CD4-positive, alpha-beta T cell treated with Interleukin-12 subunit alpha and Interleukin-12 subunit beta, for 1 hour (primary cell): ENCODE data around the gene ACAA2.
"Not testable (repeated sequence)": the region's sequence is repeated elsewhere in the genome, so short reads cannot be mapped to it uniquely, and the experiment has no call there.

Source experiments
- DNase-seq: peaks from one replicate; pipeline ENCODE4 v3.0.0-alpha.2; 2020

The ACAA2 gene

DNA sequence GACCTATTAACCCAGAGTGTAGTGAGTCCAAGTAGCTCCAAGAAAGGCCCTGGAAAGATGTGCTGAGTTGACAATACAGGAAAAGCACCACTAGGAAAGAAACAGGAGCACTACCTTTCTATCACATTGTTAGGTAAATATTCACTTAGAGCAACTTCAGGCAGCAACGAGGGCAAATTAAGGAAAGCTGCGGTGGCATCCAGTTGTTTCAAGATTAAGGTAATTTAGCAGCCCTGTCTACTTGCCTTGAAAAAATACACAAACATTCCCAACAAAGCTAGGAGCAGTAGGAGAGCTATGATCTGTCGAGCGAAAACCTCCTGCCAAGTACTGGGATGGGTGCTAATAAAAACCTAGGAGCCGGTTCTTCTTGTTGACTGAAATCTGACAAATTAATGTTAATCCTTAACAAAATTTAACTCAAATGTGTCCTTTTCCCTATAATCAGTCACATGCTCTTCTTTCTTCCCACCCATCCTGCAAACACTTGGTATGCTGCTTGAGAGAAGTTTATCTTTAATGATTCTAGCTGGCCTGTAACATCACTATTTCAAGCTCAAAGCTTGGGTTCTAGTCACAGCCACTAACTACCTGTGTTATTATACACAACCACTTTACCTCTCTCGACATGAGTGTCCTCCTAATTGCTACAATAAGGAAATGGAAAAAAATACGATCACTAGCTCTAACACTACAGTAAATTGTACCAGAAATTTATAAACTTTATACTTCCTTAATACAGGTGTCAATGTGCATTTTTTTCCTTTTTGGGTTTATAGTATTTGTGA, 2.0 kb downstream of the ACAA2 start:
- no peak for DNase-seq

GRCh38 chr18:49808553-49809191, 4.7 kb downstream of the ACAA2 start:
- not testable (repeated sequence) for DNase-seq

GRCh38 chr18:49804096-49804495, 9.2 kb downstream of the ACAA2 start:
- DNase-seq = no peak

DNA sequence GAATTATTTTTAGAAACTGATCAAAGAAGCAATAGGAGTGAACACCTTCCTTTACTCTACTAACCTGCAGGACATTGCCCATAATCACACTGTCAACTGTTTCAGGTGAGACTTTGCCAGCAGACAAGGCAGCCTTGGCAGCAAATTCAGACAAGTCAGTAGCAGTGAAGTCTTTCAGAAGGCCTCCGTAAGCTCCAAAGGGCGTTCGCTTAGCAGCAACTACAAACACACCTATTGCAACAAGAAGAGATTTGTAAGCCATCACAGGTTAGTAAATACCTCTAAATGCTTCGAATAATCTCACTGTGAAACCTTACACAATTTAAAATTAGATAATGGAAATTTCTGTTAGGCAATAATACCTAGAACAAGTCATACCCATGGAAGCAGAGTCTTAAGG, 10.7 kb downstream of the ACAA2 start:
- DNase-seq = no peak

DNA sequence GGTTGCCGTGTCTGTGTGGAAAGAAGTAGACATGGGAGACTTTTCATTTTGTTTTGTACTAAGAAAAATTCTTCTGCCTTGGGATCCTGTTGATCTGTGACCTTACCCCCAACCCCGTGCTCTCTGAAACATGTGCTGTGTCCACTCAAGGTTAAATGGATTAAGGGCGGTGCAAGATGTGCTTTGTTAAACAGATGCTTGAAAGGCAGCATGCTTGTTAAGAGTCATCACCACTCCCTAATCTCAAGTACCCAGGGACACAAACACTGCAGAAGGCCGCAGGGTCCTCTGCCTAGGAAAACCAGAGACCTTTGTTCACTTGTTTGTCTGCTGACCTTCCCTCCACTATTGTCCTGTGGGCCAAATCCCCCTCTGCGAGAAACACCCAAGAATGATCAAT, 12.8 kb downstream of the ACAA2 start:
- not testable (repeated sequence) for DNase-seq

DNA sequence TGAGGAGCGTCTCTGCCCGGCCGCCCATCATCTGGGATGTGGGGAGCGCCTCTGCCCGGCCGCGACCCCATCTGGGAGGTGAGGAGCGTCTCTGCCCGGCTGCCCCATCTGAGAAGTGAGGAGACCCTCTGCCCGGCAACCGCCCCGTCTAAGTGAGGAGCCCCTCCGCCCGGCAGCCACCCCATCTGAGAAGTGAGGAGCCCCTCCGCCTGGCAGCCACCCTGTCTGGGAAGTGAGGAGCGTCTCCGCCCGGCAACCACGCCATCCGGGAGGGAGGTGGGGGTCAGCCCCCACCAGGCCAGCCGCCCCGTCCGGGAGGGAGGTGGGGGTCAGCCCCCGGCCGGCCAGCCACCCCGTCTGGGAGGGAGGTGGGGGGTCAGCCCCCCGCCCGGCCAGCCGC, 13.5 kb downstream of the ACAA2 start:
- not testable (repeated sequence) for DNase-seq

- DNase-seq = no peak
These were observed 15.3 kb downstream of the ACAA2 start for GRCh38 chr18:49798001-49798400.

GRCh38 chr18:49795612-49796552, 17.5 kb downstream of the ACAA2 start:
- no peak for DNase-seq

GRCh38 chr18:49794743-49795142, 18.6 kb downstream of the ACAA2 start:
- no peak for DNase-seq

DNA sequence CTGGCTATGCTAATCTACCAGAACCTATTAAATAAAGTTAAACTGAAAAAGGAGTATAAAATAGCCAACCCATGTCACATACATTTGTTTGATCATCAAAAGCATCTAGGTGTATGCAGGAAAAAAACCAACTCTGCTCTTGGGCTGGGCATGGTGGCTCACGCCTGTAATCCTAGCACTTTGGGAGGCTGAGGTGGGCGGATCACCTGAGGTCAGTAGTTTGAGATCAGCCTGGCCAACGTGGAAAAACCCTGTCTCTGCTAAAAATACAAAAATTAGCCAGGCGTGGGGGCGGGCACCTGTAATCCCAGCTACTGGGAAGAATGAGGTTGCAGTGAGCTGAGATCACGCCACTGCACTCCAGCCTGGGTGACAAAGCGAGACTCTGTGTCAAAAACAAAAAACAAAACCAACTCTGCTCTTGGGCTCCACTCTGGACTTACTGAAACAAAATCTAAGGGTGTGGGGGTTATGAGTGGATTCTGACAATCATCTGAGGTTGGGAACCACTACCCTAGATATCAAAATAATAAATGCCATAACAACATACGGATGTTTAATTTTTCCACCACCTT, 23.7 kb downstream of the ACAA2 start:
- not testable (repeated sequence) for DNase-seq

DNA sequence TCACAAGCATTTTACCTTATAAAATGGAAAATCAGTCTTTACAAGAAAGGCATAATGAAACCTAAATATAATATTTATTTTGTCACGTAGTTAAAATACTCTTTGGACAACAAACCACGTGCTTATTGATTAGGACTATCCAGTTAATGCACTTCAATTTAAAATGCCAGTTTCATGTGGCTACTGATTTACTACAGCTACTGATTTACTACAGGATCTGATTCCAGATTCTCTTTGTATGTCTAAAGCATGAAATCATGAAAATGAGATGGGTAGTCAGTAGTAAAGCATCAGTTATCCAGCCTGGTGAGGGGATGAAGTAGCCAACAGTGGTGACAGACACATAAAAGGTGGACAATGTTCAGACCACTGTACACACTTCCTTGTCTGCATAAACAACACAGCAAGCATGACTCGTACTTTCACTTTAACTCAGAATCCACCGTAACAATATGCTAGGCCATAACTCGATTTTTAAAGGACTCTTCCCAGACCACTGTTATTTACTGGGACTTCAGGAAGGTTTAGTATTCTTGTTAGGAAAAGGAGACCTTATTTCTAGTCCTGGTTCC, 24.9 kb downstream of the ACAA2 start:
- peak; percentile 15 for DNase-seq

DNA sequence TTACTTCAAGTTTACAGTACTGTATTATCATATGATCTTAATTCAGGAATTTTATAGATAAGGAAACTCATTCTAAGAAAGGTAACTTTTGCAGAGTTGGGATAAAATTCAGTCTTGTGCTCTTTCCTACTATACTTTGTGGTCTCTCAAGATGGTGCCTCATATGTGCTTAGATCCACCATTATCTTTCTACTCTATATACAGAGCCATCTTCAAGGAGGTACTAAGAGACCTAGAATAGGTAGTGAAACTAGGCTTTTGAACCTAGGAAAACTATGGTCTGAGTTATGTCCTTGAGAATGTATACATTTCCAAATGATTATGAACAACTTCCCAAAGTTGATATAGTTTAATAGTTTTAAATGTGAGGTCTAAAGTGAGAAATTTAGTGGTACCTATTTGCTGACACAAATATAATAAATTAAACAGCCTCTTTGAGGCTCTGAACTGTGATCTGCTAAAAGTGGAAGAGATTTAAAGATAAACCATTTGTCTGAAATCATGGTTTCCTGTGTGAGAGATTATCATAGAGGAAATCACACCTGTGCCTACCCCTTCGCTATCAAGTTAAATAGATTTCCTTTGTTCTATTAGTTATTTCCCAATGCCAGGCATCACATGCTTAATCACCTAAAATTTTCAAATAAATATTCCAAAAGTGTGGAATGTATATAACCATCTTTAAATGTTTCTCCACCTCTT, 27.2 kb downstream of the ACAA2 start:
- peak; percentile 43 for DNase-seq

DNA sequence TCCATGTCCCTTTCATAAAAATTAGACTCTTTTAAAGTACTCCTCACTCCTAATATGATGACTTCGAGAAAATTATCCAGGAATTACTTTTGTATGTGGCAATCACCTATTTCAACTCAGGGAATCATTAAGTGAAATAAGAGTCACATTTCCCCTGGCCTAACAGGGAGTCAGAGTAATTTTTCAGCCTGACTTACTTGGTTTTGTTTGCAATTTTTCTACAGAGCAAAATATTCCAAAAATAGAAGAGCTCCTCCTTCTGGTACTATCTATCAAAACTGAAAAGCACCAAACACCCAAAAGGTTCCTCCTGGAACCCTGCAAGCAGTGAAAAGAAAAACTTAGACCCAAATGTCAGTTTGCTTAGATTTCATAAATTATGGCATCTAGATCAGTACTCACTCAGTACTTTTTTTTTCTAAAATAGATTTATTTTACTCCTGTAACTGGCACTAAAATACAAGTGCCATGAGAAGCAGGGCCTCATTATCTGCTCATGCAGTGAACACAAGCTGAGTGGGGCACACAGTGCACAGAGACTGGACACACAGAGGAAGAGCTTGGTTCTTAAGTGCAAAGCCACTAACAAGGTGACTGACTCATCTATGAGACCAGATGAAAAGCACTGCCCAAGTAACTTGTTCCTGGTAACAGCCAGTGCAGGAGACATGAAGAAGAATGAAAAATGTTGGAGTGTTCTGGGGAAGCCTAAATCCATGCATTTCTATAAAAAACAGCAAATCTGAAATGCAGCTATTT, 28.7 kb downstream of the ACAA2 start:
- DNase-seq = no peak

DNA sequence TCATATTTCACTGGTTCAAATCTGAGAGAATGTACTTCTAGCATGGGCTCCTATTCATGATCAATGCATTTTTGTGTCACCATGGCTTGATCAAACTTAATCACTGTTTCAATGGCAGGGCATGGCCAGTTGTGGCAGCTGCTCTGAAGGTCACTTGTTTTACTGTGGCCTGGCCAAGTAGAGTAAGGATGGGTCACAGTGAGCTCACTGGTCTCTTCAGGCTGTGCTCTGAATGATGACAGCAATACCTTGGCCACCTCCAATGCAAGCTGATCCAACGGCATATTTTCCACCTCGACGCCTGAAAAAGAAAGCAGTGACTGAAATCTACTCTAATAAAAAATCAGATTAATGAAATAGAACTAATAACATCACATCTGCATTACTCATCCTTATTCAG, 29.7 kb downstream of the ACAA2 start:
- DNase-seq = not testable (repeated sequence)

GRCh38 chr18:49778826-49779465, 34.4 kb downstream of the ACAA2 start:
- no peak for DNase-seq

GRCh38 chr18:49769047-49769728, 44.1 kb downstream of the ACAA2 start:
- DNase-seq = no peak

DNA sequence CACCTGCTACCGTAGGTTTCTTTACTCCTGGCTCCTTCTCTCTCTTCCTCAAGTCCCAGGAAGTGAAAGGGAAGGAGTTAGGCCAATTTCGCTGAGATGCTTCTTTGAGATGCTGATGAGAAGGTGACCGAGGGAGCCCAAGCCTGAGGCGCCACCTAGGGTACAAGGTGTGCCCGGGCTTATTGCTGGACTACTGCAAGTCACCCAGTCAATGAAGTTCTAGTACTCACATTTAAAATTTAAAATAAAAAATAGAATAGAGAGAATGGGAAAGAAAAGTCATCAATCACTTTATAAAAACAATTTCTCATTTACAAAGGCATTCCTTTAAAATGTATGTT, 45.3 kb downstream of the ACAA2 start:
- DNase-seq = no peak

GRCh38 chr18:49767111-49768050, 46.0 kb downstream of the ACAA2 start:
- DNase-seq = no peak

DNA sequence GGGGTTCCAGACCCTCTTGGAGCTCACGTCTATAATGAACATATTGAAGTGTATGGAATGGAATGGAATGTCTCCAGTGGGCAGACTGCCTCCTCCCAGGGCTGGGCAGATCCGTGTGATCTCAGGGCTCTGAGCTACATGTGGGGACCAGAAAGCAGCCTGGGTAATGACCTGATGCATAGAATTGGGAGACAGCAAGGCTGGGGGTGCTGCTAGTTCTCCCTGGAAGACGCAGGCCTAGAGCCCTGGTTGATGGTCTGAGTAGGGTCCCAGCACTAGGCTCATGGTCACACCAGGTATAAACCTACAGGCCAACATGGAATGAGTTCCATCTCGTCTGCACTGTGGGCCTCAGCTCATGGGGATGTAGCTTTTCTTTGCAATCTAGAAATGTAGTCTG, 46.7 kb downstream of the ACAA2 start:
- no peak for DNase-seq
